Urinary bladder (tissue), 4 donors: ENCODE data around the gene ROCK2. TPM values are rescaled to one million over a fixed set of nuclear protein-coding genes. Genes with fewer than 3 reads are reported as not detected.
A peak's percentile ranks its signal among the peaks of the same experiment; 100 is the strongest.

Experiments
- DNase-seq: peaks from one replicate; pipeline ENCODE4 v3.0.0-alpha.2; 2015; ENCODE audit errors: extremely low spot score
- H3K27ac ChIP-seq: one replicate; pipeline ENCODE4 v1.5.1; 2013; ENCODE audit warnings: low read depth, mild to moderate bottlenecking, moderate library complexity
- H3K36me3 ChIP-seq: one replicate; pipeline ENCODE4 v1.6.1; 2013; ENCODE audit warnings: mild to moderate bottlenecking, moderate library complexity; ENCODE audit not compliant: insufficient read depth
- H3K4me1 ChIP-seq: one replicate; pipeline ENCODE4 v1.6.1; 2013; ENCODE audit warnings: mild to moderate bottlenecking, moderate library complexity; ENCODE audit not compliant: insufficient read depth
- H3K4me3 ChIP-seq: one replicate; pipeline ENCODE4 v1.5.1; 2013; ENCODE audit warnings: low read depth, low read length
- WGBS: extraction: QIAGEN DNeasy Blood & Tissue Kit; methylation state at CpG from one replicate; pipeline ENCODE4 v1.1.7; 2013; 5-methylcytosine and 5-hydroxymethylcytosine counted together
- polyA plus RNA-seq: library from polyadenylated mRNA; stranded (reverse); fragments of 200-250 nt; gene quantifications from one replicate; pipeline ENCODE4 v1.2.3, GENCODE V29; 2013
- total RNA-seq: library from RNA; depleted of rRNA; stranded (reverse); fragments of >200 nt; gene quantifications from one replicate; pipeline ENCODE4 v1.2.3, GENCODE V29; 2014
- donor health status: healthy with polysubstance abuse.
- donor health status: healthy.

Gene ROCK2
- total RNA-seq (167 TPM), polyA plus RNA-seq (36.3 TPM)

GRCh38 chr2:11344342-11344955, at the start of gene ROCK2:
TSS of gene ROCK2 (minus strand) at chr2:11344636. CDS start at chr2:11344136, 500 bp downstream.
- peak; percentile 78 for DNase-seq
- no peaks in the 10 kb centered on the region for H3K36me3 ChIP-seq
- peak within 1 kb of the TSS; percentile 98 for H3K27ac ChIP-seq
- under 1% methylated on average over 90 of the region's 90 CpGs for WGBS
- peak within 1 kb of the TSS; percentile 99 for H3K4me3 ChIP-seq
- H3K4me1 ChIP-seq: no peaks in the 10 kb centered on the region

- Histone ChIP-seq H3K4me3 (no peak overlapping the region), H3K36me3 (no peaks in the 10 kb centered on the region), H3K4me1 (no peaks in the 10 kb centered on the region), H3K27ac (peak overlapping the region; percentile 53)
- 19% methylated on average over 11 of the region's 11 CpGs for WGBS
- no peak for DNase-seq
Observed at GRCh38 chr2:11393711-11394236, 49.3 kb upstream of the ROCK2 start.

- no peak for DNase-seq
- H3K36me3 ChIP-seq: no peaks in the 10 kb centered on the region
- H3K4me1 ChIP-seq: no peaks in the 10 kb centered on the region
- H3K27ac ChIP-seq: no peak overlapping the region
- H3K4me3 ChIP-seq: no peak overlapping the region
- 31% methylated on average over 3 of the region's 3 CpGs for whole genome bisulfite sequencing
Observed at GRCh38 chr2:11391942-11392266, 47.5 kb upstream of the ROCK2 start.

GRCh38 chr2:11390399-11390658, 45.9 kb upstream of the ROCK2 start:
- H3K4me3 ChIP-seq: no peak overlapping the region
- no peak overlapping the region for H3K27ac ChIP-seq
- no peaks in the 10 kb centered on the region for H3K4me1 ChIP-seq
- DNase-seq: no peak
- 66% methylated on average over 5 of the region's 5 CpGs for WGBS
- H3K36me3 ChIP-seq: no peaks in the 10 kb centered on the region

- WGBS: 30% methylated on average over 18 of the region's 18 CpGs
- no peak for DNase-seq
- H3K4me3 ChIP-seq: no peak overlapping the region
- no peaks in the 10 kb centered on the region for H3K4me1 ChIP-seq
- H3K36me3 ChIP-seq: no peaks in the 10 kb centered on the region
- no peak overlapping the region for H3K27ac ChIP-seq
Observed at GRCh38 chr2:11389551-11390398, 45.3 kb upstream of the ROCK2 start.

GRCh38 chr2:11389052-11389420, 44.6 kb upstream of the ROCK2 start:
- no peaks in the 10 kb centered on the region for H3K36me3 ChIP-seq
- 63% methylated on average over 6 of the region's 6 CpGs for WGBS
- no peak overlapping the region for H3K4me3 ChIP-seq
- no peak overlapping the region for H3K27ac ChIP-seq
- DNase-seq: no peak
- no peaks in the 10 kb centered on the region for H3K4me1 ChIP-seq

GRCh38 chr2:11388262-11389051, 44.0 kb upstream of the ROCK2 start:
- no peak overlapping the region for H3K27ac ChIP-seq
- H3K4me1 ChIP-seq: no peaks in the 10 kb centered on the region
- H3K4me3 ChIP-seq: no peak overlapping the region
- no peak for DNase-seq
- 52% methylated on average over 8 of the region's 8 CpGs for WGBS
- no peaks in the 10 kb centered on the region for H3K36me3 ChIP-seq

- H3K27ac ChIP-seq: no peak overlapping the region
- no peaks in the 10 kb centered on the region for H3K4me1 ChIP-seq
Observed at GRCh38 chr2:11387843-11388242, 43.4 kb upstream of the ROCK2 start.

GRCh38 chr2:11387100-11387390, 42.6 kb upstream of the ROCK2 start:
- no peak overlapping the region for H3K27ac ChIP-seq
- H3K4me1 ChIP-seq: no peaks in the 10 kb centered on the region
- 40% methylated on average over 9 of the region's 9 CpGs for WGBS
- H3K4me3 ChIP-seq: no peak overlapping the region
- H3K36me3 ChIP-seq: no peaks in the 10 kb centered on the region
- no peak for DNase-seq

More at GRCh38 chr2:11387843-11388242, 43.4 kb upstream of the ROCK2 start:
- no peak overlapping the region for H3K4me3 ChIP-seq
- no peaks in the 10 kb centered on the region for H3K36me3 ChIP-seq
- no peak for DNase-seq
- WGBS: 46% methylated on average over 8 of the region's 8 CpGs

GRCh38 chr2:11385847-11386246, 41.4 kb upstream of the ROCK2 start:
- Histone ChIP-seq H3K36me3 (no peaks in the 10 kb centered on the region), H3K4me1 (no peaks in the 10 kb centered on the region), H3K27ac (no peak overlapping the region), H3K4me3 (no peak overlapping the region)
- WGBS: 51% methylated on average over 3 of the region's 3 CpGs
- DNase-seq: no peak

GRCh38 chr2:11385216-11385615, 40.8 kb upstream of the ROCK2 start:
- no peak for DNase-seq
- no peak overlapping the region for H3K27ac ChIP-seq

GRCh38 chr2:11379558-11379957, 35.1 kb upstream of the ROCK2 start:
- H3K4me3 ChIP-seq: no peak overlapping the region
- H3K4me1 ChIP-seq: no peaks in the 10 kb centered on the region
- no peak overlapping the region for H3K27ac ChIP-seq
- no peaks in the 10 kb centered on the region for H3K36me3 ChIP-seq
- DNase-seq: no peak
- 47% methylated on average over 5 of the region's 5 CpGs for WGBS

More at GRCh38 chr2:11385216-11385615, 40.8 kb upstream of the ROCK2 start:
- H3K4me3 ChIP-seq: no peak overlapping the region
- no peaks in the 10 kb centered on the region for H3K4me1 ChIP-seq
- 64% methylated on average over 2 of the region's 2 CpGs for WGBS
- no peaks in the 10 kb centered on the region for H3K36me3 ChIP-seq

- DNase-seq: no peak
- no peaks in the 10 kb centered on the region for H3K4me1 ChIP-seq
Observed at GRCh38 chr2:11377928-11378545, 33.6 kb upstream of the ROCK2 start.

More at GRCh38 chr2:11377928-11378545, 33.6 kb upstream of the ROCK2 start:
- no peak overlapping the region for H3K4me3 ChIP-seq
- peak overlapping the region; percentile 74 for H3K27ac ChIP-seq
- 30% methylated on average over 12 of the region's 12 CpGs for WGBS
- H3K36me3 ChIP-seq: no peaks in the 10 kb centered on the region
